HG03045 (cell line): ENCODE data around the gene GRIP1.
"Not testable (repeated sequence)": the region's sequence is repeated elsewhere in the genome, so short reads cannot be mapped to it uniquely, and the experiment has no call there.

Experiments used
- ATAC-seq: cut with Tn5 transposase; IDR thresholded peaks from one replicate; pipeline ENCODE4 v1.9.1; 2021; ENCODE audit warnings: mild to moderate bottlenecking, moderate library complexity; ENCODE audit not compliant: unreplicated experiment

The GRIP1 gene

DNA sequence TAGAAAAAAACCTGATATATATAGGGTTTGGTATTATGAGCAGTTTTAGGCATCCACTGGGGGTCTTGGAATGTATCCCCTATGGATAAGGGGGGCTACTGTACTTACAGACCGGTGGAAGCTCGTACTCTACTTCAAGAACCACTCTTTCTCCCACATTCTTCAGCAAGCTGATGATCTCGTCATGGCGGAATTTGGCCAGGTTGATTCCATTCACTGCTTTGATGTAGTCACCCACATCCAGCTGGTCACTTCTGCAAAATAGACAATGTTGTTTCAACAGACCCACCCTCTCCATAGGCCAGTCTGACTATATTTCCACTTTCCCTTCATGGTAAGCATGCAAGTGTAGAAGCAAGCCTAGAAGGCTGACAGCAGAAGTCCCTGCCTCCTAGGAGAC lies 139.9 kb downstream of the GRIP1 start:
- ATAC-seq: no peak

DNA sequence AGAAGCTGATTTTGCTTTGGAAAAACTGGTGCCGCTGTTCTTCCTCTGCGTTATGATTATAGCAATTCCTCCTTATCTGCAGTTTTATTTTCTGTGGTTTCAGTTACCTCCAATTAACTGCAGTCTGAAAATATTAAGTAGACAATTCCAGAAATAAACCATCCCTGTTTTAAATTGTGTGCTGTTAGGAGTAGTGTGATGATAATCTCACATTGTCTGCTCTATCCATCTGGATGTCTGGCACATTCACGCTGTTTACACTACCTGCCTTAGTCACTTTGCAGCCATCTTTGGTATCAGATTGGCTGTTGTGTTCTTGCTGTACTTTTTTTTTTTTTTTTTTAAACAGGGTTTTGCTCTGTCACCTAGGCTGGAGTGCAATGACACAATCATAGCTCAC lies 141.0 kb downstream of the GRIP1 start:
- ATAC-seq: no peak

DNA sequence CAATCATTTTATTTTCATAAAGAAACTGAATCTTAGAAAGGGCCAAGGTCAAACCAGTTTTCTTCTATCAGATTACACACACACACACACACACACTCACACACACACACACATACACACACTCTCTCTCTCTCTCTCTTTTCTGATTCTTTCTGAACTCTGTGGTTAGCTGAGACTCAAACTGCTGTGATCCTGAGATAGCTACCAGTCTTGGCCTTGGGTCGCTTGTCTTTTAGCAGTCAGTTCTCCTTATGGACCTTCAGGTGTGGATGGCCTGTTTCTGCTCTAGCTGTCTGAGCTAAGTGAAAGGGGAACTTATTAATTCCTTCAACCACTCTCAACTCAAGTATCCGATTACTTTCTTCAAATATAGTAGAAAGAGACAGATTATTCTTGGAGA lies 145.1 kb downstream of the GRIP1 start:
- no peak for ATAC-seq

DNA sequence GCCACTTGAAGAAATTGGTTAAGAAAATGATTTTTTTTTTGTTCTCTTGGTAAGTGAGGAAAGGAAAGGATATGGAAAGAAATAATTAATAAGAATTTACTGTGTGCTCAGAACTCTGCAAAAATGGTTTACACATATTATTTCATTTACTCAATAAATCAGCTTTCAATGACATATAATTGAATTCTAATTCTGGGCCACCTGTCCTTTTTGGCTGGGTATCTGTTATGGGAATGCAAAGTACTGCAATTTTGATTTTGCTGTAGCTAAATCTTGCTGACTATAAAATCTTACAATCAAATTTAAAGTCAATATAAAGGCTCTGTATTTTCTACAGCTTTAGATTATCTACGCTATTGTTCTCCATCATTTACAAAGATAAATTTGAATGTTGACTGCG lies 147.1 kb downstream of the GRIP1 start:
- ATAC-seq: no peak

DNA sequence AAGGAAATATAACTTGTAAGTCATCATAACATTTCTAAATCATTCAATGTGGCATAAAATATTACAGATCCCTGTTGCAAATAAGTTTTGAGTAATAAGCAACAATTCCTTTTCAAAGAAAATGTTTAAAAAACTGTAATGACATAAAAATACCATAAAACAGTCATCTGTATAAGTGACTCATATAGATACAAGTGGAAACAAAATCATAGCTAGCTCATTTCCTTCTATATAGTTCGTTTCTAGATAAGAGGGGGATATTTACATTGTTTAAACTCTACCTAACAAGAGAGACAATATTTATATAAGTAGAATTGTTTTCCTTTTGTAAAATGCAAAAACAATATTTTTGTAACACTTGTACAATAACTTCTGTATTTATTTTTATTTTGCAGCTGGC lies 148.9 kb downstream of the GRIP1 start:
- ATAC-seq: no peak

DNA sequence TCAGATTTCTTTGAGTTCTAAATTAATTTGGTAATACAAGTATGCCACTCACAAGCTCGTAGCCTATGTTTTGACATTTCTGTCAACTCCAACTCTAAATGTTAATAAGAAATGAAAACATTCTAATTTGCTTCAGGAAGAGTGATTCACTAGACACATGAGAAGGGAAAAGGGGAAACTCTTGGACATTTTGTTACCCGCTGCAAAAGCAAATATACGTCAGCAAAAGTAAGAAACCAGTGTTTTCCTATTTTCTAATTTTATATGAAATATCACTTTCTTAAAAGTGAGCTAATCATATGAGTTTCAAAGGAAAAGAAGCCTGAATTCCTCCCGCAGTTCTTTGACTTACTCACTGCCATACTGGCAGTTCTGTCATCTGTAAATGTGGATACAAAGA lies 162.3 kb downstream of the GRIP1 start:
- no peak for ATAC-seq

DNA sequence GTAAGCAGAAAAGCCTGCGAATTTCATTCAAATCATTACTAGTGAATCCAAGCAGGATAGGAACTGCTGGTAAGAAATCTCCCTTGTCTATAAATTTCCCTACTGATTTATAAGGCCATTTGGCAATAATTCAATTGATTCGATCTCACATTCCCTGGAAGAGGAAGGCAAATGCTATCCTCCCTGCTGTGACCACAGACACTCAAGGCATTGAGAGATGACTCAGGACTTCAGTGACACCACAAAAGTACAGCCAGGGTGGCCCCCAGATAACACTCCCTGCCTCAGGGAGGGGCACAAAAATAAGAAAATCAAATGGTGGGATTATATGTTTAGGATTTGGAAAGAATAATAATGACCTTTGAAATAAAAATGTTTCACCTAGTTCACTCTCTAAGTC lies 162.7 kb downstream of the GRIP1 start:
- no peak for ATAC-seq

DNA sequence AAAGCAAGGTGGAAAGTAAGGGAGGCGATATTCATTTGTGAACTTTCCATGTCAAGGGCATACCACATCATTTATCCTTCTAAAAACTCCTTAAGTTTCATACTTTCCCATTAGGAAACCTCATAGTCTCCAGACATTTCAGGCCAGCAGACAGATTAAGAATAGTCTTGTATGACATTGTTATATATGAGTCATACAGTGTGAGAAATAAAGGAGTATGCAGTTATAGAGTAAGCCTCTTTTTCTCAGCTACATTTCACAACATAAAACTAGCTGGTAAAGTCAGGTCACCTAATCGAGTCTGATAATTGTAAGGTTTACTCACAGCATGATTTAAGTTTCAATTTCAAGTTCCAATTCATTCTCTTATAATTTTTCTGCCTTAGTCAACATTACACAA lies 164.3 kb downstream of the GRIP1 start:
- no peak for ATAC-seq

DNA sequence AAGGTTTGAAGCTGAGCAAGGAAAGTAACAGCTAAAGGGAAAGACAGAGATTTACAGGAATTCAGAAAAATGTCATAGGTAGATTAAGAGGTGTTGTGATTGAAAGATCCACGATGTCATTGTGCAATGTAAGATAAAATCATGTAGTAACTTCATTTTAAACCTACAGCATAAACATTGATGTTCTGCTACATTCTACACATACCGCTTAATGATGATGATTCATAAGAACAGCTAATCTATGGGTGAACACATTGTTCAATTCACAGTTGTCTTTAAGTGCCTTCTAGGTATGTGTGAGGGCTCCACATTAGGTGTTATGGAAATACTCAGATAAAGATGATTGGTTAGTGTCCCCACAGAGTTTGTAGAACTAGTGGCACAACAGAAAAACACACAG lies 170.9 kb downstream of the GRIP1 start:
- ATAC-seq: no peak

DNA sequence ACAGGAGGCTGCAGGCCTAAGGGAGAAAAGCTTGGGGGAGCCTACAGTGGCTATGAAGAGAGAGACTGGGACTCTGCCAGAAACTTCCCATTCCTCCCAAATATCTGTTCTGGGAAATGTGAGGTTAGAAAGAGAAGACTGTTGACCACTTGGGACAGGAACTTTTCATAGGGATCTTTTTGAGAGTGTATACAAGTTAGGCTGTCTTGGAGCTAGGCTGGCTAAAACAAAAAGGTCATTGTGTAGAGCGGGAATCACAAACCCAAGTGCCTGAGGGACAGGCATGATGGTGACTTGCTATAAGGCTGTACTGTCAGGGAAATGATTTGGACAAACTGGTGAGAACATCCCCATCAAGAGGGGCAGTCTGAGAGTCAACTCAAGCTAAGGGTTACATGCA lies 175.1 kb downstream of the GRIP1 start:
- ATAC-seq: no peak

DNA sequence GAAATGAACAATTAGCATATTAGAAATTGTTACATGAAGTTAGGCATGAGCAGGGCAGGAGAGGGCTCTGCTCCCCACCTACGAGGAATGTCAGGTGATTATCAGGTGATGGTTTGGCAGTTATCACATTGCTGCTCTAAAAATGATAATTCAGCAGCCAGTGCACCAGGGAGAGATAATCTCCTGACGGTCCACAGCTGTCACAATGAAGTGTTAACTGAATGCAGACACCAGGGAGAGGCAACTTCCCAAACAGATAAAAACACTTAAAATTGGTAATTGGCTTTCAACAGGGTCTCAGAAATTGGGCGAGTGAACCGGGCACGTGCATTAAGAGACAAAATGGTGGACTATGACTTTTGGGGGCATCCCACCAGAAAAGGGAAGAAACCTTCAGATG lies 176.0 kb downstream of the GRIP1 start:
- ATAC-seq: no peak

DNA sequence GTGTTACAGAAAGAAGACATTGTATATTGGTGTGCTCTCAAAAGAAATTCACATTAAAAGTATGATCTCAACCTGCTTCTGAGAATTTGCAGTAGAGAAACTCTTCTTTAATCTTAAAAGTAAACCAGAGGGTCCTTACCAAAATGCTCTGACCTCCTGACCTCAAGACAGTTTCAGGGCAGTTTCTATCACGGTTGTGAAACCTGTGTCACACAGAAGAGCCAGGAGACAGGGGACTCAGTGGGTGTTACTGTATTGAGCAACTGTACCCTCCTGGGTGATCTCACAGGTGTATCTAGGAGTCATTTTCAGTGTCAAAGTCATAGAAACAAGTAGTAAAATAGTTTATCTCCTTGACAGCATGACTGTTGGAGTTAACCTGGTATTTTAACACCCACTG lies 178.0 kb downstream of the GRIP1 start:
- ATAC-seq: peak; percentile 98

DNA sequence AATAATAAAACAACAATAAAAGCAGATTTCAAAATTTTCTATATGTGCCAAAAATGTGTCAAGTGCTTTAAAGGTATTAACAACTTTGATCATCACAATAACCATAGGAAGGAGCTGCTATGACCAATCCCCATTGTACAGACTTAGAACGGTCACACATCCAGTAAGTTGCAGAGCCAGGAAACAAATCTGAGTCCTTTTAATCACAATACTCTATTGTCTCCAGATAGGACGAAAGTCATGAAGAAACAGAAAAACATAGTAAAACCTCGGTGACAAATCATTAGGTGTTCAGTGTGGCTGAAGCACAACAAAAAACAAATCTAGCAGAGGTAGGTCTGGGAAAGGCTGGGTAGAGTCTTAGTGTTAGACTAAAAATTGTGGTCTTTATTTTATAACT lies 178.8 kb downstream of the GRIP1 start:
- ATAC-seq: no peak

DNA sequence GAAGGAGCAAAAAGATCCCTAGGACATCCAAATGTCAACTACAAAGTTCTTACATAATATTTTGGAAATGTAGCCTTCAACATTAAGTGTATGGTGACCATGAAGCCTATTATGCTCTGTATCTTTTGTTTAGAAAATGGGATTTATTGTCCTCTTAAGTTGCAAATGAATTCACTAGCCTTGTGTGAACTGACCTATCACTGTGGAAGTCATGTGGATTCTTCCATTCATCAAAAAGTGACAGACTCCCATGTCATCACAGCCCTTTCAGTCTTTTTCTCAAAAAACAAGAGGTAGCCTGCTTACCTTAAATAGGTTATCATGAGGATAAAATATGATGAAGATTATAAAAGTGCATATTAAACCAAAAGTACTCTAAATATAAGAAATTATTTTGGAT lies 179.9 kb downstream of the GRIP1 start:
- no peak for ATAC-seq

DNA sequence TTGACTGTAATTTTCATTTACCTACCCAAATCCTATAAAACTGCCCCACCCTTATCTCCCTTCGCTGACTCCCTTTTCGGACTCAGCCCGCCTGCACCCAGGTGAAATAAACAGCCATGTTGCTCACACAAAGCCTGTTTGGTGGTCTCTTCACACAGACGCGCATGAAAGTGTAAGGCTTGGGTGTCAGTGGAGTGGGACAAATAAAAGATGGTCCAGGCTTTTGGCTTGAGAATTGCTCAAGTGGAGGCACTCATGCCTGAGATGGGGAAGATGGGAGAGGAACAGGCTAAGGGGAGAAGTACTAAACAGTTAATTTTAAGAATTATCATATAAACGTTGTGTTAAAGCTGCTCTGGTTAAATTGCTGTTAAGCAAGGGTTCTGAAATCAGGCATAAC lies 180.8 kb downstream of the GRIP1 start:
- ATAC-seq: not testable (repeated sequence)

DNA sequence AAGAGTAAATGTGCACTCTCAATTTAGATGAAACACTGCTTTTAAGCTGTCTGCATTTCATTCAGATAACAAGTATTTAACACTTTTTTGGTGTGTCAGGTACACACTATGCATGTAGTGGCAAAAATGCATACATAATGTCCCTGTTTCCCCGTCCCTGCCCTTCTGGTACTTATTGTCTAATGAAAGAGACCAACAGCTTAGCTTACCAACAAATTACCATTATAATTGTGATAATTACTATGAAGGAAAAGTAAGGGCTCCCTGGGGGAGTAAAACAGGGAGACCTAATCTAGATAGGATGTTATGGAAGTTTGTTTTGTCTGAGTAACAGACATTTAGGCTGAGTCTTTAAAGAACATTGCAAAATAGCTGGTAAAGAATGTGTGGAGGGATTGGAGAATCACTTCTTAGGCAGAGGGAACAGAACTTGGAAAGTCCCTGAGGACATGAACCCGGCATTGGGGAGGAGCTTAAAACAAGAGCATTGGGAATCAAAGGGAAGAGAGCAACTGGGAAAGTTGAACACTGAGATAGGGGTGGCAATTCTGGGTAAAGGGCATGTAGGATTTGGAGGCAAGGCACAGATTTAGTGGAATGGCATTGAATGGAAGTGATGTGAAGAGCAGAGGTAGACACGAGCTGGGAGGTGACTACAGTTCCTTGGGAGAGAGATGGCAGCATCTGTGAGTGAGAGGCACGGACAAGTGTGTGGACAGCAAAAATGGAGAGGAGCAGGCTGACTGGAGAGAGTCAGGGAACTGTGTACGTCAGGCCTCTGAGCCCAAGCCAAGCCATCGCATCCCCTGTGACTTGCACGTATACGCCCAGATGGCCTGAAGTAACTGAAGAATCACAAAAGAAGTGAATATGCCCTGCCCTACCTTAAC lies 181.6 kb downstream of the GRIP1 start:
- ATAC-seq: no peak

DNA sequence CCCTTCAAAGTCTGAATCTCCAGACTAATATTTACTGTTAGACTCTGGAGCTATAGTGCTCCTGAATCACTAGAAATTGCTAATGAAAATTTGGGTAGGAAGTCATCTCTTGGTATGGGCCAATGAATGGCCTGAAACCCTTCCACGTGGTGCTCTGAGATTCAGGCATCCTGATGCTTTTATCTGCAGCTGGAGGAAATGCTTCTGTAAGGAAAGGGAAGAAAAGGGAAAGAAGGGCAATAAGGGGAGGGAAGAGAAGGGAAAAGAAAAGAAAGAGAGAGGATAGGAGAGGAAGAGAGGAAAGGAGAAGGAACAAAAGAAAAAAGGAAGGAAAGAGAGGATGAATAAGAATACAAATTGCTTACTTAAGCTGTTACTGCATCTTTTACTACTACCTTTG lies 182.3 kb downstream of the GRIP1 start:
- no peak for ATAC-seq

DNA sequence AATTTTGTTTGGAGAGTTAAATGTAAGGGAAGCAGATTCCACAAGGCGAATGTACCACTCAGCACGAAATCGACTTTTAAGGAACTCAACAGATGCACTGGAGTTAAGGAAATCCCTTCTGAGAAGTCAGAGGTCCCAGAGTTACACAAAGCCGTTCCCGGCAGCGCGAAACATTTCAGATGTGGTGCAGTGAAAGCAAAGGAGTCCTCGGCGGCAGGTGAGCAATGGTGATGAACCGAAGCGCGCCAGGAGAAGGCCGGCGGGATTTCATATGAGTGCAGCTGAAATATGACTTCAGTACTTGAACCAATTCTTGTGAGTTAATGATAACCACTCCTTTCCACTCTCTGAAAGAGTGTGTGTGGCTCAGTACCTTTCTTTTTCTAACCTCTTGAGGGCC lies 183.2 kb downstream of the GRIP1 start:
- ATAC-seq: no peak

DNA sequence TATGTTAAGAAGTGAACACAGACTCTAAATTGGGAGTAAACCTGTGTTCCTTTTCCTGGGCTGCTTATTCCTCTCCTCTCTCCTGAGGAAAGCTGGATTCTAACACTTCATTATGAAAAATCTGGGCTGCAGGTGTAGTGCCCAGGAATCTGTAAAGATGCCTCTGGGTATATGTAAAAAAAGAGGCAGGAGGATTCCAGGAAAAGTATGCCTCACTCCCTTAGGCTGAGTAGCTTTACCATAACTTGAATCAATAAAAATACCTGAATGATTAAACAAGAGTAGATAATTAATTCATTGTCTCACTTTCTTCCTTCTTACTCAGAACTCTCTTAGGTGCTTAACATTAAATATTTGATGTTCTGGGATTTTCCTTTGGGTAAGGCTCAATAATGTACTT lies 185.1 kb downstream of the GRIP1 start:
- ATAC-seq: no peak

DNA sequence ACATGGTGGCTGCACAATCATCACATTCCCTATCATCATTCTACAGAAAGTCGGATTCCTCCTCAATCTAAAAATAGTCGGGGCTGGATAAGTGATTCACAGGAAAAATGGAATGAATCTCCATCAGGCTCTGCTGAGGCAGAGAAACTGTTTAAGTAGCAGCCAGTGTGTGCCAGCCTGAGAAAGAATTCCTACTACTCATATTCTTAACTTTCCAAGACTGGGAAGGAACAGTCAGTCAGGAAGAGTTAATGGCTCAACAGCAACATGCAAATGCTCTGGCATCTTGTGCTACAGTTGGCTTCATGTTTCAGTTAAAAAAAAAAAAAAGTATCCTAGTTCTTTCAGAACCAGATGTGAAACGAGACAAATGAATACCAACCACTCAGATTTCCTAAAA lies 187.0 kb downstream of the GRIP1 start:
- no peak for ATAC-seq

DNA sequence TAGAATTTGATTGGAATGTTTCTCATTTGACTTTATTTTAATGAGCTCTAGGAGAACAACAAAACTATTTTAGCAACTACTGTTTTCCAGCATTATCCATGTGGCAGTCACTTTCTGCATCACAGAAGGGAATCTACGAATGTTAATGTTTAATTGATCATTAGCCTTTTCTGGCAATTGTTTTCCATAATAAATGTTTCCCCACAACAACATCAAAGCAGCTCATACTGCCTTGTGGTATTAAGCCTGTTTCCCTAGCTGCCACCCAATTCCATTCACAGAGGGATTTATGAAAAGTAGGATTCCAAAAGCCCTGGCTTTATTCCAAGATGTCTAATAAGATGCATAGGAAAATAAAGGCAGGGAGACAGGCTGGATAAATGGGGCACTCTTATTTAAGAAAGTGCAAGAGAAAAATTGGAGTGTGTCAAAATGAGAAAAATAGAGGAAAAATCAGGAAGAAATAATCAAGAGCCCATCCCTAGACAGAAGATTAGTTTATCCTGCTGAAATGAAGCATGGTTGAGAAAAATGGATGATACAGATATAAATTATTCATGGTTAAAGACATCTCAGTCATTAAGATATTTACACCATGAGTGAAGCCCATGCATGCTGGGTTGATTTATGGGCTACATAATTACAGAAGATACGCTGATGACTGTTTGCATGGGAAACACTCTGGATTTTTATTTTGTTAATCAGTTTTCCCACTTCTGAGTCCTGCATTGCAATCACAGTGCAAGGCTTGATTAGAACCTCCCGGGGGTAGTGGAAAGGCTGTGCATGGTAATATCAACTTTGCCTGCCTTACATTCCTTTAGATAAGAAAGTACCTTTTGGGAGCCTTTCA lies 196.3 kb downstream of the GRIP1 start:
- no peak for ATAC-seq

DNA sequence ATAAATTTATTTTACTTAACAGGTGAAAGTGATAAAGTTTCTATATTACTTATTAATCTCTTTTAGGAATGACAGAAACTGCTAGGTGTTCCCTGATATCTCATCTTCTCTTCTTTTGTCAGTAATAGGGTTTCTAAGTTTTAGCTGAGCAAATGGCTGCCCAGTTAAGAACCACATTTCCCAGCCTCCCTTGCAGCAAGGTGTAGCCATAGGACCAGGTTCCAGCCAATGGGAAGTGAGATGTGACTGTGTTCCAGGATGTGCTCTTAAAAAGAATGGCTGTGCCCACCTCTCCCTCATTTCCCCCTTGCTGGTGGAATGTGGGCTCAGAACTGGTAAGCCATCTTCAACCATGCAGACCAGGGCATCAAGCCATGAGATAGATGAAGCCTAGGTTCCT lies 210.9 kb downstream of the GRIP1 start:
- no peak for ATAC-seq
